T-helper 2 cell treated with Interferon-gamma antibody and Interleukin-4, amounts not matched to agents 100 ng/mL and 5 ng/mL, for 36 hours (primary cell): ENCODE results near the gene RUFY4. TPM values are rescaled to one million over a fixed set of nuclear protein-coding genes. Genes with fewer than 3 reads are reported as not detected.

Experiments used
- intact Hi-C: fragments of 100-400 bp; cut with micrococcal nuclease; formaldehyde crosslinking; loops from one replicate; pipeline ENCODE4 v1.15.1; 2023
- total RNA-seq: library from RNA; stranded (reverse); gene quantifications from 2 replicates; pipeline ENCODE4 v1.2.3, GENCODE V29; 2022

RUFY4 gene, protein sequence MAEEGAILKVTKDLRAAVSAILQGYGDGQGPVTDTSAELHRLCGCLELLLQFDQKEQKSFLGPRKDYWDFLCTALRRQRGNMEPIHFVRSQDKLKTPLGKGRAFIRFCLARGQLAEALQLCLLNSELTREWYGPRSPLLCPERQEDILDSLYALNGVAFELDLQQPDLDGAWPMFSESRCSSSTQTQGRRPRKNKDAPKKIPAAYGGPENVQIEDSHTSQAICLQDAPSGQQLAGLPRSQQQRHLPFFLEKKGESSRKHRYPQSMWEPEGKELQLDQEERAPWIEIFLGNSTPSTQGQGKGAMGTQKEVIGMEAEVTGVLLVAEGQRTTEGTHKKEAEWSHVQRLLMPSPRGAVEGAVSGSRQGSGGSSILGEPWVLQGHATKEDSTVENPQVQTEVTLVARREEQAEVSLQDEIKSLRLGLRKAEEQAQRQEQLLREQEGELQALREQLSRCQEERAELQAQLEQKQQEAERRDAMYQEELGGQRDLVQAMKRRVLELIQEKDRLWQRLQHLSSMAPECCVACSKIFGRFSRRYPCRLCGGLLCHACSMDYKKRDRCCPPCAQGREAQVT
- 1.1 and 1.3 TPM in 2 replicates for total RNA-seq

DNA sequence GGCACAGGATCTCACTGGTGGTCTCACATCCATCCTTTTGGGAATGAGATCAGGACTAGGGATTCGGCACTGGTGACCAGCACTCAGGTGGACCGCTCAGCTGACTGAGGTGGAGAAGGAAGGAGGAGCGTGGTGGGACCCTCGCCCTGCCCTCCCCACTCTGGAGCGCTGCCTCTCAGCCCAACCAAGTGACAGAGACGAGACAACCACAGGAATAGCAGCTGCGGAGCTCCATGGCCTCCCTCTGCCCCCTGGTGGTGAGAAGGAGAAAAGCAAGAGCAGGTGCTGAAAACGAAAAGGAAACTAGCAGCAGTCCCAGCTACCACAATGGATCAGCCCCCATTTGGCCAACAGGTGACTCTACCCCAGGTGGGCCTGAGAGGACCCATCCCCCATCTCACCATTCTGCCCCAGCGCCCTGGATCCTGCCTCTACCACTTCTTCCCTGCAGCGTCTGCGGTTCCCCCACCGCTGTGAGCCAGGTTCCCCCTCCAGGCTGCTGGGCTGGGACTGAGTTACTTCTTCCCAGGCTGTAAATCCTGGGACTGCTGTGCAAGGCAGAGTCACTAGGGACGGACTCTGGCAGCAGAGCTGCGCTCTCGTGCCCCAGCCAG lies at the start of gene RUFY4:
Gene RUFY4 (plus strand): TSS at position 533 of the 614 bp plus-strand sequence. CDS start 1,353 bp downstream, outside the sequence.
- intact Hi-C loops, result loop anchor here (1.0 kb wide), 1 partner anchor 280 kb away; no protein-coding TSS in a partner anchor

DNA sequence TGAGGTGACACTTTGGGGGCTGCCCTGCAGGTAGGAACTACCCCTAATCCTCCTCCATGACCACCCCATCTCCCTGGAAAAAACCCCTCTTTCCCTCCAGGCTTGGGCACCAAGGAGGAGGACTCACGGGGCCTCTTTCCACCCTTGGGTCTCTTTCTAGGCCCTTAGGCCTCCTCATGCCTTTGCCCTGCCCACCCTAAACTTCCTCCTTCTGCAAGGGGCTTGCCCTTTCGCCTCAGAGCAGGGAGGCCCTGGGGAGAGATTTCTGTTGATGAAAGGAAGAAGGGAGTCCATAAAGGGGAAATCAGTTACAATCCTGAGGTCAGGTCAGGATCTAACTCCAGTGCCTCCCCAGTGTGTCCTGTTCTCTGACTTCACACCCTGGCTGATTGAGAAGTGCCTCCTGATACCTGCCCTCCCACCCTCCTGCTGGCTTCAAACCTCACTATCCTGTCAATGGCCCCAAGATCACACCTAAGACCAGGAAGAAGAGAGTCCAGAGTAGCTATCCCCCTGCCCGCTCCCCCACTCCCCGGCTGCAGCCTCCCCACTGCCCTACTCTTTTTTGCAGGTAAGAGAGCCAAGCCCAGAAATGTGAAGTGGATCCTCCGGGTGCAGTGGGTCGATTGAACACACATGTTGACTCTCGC lies 49.5 kb upstream of the RUFY4 start:
- intact Hi-C loops, result no loop called here

DNA sequence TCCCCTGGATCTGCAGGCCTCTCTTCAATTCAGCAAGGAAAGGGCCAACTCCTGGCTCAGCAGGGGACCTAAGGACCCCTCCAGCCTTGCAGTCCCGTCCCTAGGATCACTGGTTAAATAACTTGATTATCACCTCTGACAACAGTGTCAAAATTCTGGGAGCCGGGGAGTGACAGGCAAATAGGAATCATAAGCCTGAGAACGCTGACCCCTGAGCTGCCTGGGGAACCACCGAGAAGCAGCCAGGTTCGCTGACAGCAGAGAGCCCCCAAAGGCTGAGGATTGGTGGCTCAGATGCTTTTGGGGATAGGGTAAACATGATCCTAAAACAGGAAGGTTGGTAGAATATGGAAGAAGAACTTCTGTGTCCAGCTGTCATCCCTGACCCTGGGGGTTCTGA lies 48.8 kb upstream of the RUFY4 start:
- intact Hi-C loops, result no loop called here

DNA sequence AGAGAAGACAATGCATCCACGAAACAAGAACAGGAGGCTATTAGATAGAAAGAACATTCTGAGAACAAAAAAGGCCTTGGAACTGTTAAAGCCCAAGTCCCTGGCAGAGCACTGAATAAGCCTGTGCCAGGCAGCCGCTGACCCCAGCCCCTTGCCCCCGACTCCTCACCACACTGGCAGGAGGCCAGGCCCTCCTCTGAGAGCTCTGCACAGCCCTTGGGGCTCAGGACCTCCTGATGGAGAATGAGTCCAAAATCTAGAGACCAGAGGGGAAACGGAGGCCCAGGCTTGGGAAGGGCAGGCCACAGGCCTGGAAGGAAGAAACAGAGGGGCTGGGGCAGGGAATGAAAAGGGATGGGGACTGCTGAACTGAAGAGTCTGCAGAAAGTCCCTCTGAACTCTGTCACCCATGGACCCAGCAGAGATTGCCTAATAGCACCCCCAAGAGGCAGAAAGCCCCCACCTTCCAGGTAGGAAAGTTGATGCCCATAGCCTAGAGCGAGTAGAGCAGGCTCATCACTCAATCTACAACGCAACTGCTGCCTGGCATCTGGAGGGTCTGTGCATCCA lies 48.0 kb upstream of the RUFY4 start:
- intact Hi-C loops, result no loop called here

DNA sequence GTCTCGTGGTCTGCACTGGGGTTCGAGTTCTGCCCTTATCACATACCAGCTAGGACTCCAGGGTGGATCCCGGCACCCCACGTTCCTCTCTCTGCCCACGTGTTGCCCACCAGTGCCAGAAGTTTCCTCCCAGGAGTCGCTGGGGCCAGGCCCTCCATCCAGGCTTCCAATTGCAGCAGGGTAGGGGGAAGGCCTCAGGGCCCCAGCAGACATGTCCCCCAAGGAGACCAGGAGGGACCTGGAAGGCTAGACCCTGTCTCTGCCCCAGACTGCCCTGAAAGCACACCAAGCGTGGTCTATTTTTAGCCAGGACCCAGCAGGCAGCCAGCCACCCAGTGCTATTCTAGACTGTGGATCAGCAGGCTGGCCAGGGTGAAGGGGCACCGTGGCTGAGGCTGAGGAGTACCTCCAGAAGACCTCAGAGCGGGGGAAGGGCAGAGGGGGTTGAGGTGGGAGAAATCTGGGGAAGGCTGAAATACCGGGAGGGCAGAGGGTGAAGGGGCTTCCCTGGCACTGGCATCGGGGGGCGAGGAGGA lies 47.4 kb upstream of the RUFY4 start:
- intact Hi-C loops, result no loop called here

DNA sequence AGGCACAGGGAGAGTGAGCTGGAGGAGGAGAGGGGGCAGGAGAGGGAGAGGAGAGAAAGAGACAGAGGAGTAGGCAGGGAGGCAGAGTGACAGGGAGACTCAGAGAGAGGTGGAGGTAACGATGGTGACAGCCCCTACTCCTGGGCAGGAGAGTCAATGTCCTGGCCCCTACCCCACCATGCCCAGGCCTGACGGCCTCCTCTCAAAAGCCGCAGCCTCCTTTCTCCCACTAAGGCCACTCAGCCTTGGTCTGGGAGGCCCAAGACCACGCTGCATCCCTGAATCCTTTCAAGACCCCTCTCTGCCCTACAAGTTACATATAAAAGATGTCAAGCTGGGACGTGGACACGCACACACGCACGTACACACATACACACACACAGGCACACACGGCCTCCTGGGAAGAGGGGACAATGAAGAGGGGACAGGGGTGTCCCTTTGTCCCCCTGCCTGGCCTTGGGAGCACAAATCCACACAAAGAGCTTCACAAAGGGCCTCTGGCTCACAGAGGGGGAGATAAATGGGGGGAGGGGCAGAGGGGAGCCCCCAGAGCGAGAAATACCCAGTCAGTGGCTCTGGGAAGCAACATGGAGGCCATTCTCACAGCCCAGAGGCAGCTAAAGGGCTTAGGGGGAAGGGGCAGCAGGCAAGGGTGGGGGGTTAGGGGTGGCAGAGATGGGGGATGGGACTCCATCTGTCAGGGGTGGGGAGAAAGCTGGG lies 46.8 kb upstream of the RUFY4 start:
- intact Hi-C loops, result no loop called here

DNA sequence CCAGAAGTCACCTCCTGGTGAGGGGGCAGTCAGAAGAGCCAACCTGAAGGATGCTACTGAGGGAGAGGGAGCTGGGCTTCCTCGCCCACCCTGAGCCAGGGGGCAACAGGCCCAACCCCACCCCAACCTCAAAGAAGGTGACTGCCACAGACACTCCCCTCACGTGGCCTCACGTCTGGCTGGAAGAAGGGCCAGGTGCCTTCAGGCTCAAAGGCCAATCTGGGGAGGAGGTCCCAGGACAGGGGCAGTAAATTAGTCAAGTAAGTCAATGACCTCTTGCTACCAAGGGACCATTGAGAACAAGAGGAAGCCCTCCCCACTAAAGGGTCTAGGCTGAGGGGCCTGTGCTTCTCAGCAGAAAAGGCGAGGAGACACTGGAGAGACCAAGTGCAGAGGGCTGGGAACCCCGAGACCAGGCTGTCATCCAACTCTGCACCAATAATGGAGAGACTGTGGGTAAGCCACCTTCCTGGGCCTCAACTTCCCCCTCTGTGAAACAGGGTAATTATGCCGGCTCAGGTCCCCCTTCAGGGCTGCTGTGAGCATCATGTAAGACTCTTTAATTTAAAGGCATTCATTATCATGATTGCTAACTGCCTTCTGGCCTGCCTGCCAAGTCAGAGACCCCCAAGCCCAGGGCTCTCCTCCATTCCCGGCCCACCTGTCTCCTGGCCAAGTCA lies 46.1 kb upstream of the RUFY4 start:
- intact Hi-C loops, result no loop called here

DNA sequence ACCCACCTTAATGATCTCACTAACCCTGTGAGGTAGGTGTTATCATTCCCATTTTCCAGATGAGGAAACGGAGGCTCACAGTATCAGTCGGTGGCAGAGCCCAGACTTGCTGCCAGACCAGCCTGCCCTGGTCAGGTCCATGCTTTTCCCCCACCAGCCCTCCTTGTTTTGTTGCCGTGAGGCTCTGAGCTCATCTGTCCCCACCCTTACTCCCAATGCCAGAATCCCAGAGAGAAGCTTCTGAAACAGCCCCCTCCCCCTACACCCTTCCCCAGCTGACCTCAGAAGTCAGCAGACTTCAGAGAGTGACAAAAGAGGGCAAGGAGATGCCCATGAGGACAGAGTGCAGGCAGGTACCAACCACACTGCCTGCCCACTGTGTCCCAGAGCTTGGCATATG lies 45.4 kb upstream of the RUFY4 start:
- intact Hi-C loops, result no loop called here

DNA sequence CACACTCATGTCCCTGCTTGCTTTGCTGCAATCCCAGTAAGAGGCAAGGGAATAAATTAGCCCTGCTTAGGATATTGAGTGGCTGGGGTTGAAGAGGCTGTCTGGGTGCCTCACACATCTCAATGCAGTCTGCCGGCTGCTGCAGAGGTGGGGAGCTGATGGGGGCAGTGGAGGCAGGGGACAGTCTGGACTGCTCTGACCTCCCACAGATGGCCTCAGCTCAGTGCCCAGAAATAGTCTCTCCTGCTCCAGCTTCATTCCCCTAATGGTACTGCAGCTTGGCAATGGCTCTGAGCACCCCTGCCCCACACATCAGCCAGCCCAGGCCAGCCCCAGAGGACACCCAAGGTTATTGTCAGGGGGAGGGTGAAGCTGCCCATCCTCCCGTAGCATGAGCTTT lies 44.7 kb upstream of the RUFY4 start:
- intact Hi-C loops, result no loop called here

DNA sequence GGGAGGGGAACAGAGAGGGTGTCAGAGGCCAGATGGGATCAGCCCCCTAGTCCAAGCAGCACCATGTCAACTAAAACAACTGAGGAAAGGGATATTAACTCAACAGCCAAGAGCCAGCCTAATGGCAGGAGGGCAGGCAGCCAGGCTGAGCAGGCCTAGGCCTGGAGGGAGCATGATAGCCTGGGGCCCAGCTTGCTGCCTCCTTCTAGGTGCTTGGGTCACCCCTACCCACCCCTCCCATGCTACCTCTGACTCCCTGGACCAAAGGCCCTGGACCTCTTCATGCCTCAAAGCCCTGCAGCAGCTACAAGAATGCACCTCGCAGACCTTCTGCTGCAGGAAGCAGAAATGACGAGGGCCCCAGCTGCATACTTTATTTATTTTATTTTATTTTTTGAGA lies 44.2 kb upstream of the RUFY4 start:
- intact Hi-C loops, result no loop called here

DNA sequence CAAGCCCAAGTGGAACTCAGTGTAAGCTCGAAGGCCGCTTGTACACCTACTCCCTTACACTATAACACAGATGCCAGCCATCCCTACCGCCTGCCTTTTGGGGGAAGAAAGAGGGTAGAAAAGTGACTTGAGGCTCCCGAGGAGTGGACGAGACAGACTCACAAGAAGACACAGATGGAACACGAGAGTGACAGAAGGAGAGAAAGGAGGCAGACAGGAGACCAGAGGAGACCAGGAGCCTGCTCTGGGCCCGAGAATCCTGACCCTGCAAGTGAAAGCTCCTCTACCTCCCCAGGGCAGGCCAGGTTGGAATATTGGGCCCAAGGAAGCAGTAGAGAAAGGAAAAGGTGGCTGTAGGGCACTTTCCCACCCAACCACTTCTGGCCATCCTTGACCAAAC lies 42.8 kb upstream of the RUFY4 start:
- intact Hi-C loops, result no loop called here

DNA sequence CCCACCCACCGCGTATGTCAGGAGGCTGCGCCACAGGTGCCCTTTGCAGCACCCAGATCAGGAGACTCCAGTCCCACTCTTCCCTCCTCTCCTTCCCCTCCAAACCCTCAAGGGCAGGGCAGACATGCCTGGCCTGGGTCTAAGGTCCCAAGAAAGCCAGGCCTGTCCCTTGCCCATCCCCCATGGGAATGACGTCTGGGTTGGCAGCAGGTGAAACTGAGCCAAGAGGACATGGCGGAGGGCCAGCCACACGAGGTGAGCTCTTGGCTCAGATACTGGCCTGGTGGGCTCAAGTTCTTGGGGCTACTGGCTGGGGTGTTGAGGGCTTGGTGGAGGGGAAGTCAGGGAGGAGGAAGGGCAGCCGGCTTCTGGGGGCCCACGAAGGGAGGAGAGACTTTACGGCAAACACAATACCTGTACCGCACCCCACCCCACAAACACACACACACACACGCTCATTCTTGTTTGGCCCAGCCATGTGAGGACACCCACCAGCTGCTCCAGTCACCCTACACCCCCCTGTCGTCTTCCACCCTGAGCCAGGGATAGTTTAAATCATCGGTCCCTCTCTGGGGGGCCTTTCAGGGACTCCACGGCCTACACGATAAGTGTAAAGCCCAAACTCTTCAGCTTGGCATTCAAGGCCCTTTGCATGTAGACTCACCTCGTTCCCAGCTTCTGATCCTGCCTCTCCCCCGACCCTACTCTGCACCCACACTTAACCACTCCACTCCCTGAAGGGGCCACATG lies 42.2 kb upstream of the RUFY4 start:
- intact Hi-C loops, result no loop called here

DNA sequence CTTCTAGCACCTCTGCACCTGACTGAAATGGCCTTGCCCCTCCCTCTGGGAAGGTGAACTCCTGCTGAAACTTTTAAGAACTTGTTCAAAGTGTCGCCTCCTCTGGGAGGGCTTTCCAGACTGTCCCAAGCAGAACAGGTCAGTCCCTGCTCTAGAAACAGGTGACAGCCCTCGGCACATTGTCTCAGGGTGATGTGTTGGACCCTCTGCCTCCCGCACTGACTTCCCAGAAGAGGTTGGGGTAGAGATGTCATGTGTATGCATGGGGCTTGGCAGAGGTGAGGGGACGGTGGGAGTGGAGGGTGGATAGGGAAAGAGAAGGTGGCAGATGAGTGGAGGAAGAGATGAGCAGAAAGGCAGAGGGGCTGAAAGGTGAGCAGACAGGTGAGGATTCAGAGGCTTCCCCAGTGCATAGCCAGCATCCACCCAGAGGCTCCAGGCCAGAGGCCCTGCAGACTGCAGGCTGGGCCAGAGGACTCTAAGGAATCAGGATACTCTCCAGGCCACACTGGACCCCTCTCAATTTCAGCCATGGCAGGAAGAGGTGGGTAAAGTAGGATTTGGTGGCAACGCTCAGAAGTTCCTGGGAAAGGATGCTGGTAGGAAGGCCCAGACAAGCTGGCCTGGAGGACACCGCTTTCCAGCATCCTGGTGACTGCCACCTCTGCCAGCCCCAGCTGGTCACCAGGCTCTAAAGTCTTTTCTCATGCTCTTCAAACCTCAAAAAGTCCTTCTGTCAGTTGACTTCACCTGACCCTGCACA lies 41.4 kb upstream of the RUFY4 start:
- intact Hi-C loops, result no loop called here

DNA sequence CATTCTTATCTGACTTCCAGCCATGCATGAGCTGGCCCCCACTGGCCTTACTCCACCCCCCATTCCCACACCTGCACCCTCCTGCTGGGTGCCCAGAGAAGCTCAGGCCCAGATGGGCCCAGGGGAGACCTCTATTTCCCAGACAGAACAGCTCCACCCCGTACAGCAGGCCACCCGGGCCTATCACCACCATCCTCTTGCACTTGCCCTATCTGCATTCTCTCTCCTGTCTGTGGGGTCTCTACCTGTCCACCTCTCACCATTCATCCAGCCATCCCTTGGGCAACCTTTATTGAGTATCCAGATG lies 40.9 kb upstream of the RUFY4 start:
- intact Hi-C loops, result no loop called here

DNA sequence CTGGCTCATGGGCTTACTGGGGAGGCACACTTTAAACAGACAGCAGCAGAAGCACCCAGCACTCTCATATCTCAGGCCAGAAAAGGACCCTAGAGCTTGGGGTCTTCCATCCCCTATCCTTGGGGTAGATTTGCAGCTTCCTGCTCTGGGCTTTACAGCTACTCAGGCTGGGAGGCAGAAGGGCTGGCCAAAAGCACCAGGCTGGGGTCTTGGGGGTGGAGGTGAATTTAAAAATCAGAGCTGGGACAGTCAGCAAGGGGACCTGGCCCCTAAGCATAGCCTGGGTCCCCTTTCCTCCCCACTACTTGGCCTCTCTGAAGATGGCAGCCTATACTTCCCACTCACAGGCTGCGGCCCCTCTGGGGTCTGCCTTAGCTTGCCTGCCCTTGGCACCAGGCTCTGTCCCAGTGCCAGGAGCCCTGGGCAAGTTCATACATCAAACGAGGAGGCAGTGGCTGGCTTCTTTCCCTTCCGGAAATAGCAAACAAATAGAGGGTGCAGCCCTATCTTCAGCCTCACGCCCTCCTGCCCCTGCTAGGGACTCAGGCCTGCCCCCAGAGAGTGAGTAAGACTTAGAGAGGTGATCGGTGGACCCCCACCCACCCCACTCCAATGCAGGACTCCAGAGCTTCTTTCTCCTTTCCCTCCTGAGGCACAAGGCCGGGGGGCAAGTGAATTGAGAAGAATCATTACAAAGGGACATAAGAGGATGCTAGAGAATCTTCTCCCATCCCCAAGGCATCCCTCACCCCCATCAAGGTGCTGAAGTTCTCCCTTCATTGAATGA lies 40.3 kb upstream of the RUFY4 start:
- intact Hi-C loops, result no loop called here

DNA sequence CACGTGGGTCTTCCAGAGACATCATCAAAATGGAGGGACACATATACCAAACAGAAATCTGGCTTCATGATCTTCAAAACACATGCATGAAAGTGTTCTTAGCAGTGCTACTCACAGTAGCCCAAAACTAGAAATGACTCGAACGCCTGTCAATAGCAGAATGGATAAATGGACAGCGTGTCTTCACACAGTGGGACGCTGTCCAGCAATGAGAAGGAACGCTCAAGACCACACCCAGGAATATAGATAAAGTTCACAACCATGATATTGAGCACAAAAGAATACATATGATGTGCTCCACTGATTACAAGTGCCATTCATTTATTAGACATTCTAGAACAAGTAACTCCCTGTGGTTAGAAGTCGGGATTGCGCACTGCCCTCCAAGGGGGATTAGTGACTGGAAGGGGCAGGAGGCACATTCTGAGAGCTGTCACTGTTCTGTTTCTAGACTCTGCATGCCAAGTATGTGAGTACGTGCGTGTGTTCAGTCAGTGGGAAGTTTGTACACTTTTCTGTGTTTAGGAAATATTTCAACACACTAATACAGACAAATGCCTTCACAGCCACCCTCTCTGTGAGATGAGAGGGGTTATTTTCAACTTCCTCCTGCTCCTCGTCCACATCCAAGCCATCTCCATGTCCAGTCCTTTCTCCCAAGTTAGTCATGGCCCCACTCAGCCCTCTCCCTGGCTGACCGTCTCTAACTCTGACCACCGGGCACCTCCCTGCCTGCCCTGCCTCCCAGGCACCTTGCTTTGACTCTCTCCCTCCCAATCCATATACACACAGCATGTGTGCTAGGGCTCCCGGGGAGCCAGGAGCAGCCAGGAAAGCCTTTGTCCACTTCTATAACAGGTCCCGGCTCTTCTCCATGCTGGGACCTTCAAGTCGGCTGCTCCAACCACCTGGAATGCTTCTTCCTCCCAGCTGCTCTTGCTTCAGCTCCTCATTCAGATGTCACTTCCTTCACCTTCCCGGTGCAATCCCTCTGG lies 39.4 kb upstream of the RUFY4 start:
- intact Hi-C loops, result loop anchor here (5.0 kb wide), 1 partner anchor 37 kb away; no protein-coding TSS in a partner anchor
